ENCODE data around the gene CAMK1D. TPM values are rescaled to one million over a fixed set of nuclear protein-coding genes. Genes with fewer than 3 reads are reported as not detected.

The CAMK1D gene
- total and polyA plus RNA-seq, 2 of the 4 experiments (the other 2 are of a cell fraction) = 5.0 to 5.3 TPM

DNA sequence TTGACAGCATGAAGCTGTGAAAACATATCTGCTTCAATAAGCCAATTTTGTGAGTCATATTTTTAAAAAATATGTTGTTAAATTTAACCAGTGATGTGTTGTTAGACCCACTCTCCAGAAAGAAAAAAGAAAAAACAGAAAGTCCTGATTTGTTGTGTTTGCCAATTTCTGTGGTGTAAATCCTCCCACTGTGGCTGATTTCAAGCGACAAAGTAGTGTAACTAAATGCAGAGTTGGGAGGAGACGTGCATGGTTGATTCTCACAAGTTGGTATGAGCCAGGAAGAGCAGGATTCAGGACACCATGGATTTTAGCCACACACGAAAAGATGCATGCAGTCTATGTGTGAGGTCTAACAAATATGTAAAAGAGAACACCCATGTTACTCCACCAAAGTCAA, 513.1 kb downstream of the CAMK1D start:
- Histone ChIP-seq H4K91ac (ENCODE audit: insufficient read depth, low read depth, low read length) (no peak overlapping the region), H3K4ac (ENCODE audit: low read depth, low read length) (no peak overlapping the region), H3K4me2 (ENCODE audit: low read depth, low read length) (no peak overlapping the region), H2AK9ac (replicated peaks; ENCODE audit: low read depth, low read length, poor library complexity) (no peak overlapping the region), H3K23ac (ENCODE audit: low read depth, low read length) (no peak overlapping the region), H2BK20ac (ENCODE audit: low read depth, low read length) (no peak overlapping the region), H3K4me1 (ENCODE audit: control insufficient read depth, insufficient read depth, low read length) (no peaks in the 10 kb centered on the region), H3K4me3 (ENCODE audit: insufficient read depth, low read depth, low read length) (no peak overlapping the region), H4K8ac (ENCODE audit: low read depth in 2 of 2, low read length in 2 of 2) (no peak overlapping the region), H3K9ac (ENCODE audit: low read depth, low read length) (no peak overlapping the region), H3K27ac (ENCODE audit: insufficient read depth, low read length) (no peak overlapping the region), H3K18ac (ENCODE audit: low read depth, low read length) (no peak overlapping the region), H3K14ac (replicated peaks; ENCODE audit: low read depth, low read length) (no peak overlapping the region), H4K20me1 (ENCODE audit: insufficient read depth, low read length) (no peaks in the 10 kb centered on the region), H3K36me3 (ENCODE audit: control insufficient read depth, insufficient read depth, low read length) (no peaks in the 10 kb centered on the region), H2BK15ac (ENCODE audit: low read depth, low read length) (no peak overlapping the region), H2BK5ac (ENCODE audit: low read depth, low read length, poor library complexity, severe bottlenecking) (no peak overlapping the region), H3K9me3 (ENCODE audit: control insufficient read depth, insufficient read depth, low read length) (no peaks in the 10 kb centered on the region), H2AK5ac (ENCODE audit: low read depth, low read length) (no peak overlapping the region), H3K9me1 (ENCODE audit: insufficient read depth, low read length) (no peaks in the 10 kb centered on the region), H3K27me3 (ENCODE audit: control insufficient read depth, insufficient read depth, low read length) (peaks cover 9% of the 10 kb centered on the region; the same call in 1 of the 2 replicates), H3K79me1 (ENCODE audit: low read depth in 1 of 2, low read length in 2 of 2) (no peaks in the 10 kb centered on the region), H4K5ac (ENCODE audit: low read depth, low read length) (no peak overlapping the region), H2BK120ac (ENCODE audit: low read depth, low read length) (no peak overlapping the region), H3K56ac (ENCODE audit: extremely low read depth, insufficient read depth, low read length) (no peak overlapping the region), H2AFZ (replicated peaks; ENCODE audit: low read length, poor library complexity) (no peak overlapping the region)
- ATAC-seq (ENCODE audit: low read depth) (no peak), DNase-seq (no peak)
- POLR2A ChIA-PET (ENCODE audit: unreplicated experiment) = no interaction called here
- no peak for TF ChIP-seq BHLHE40 (IDR thresholded peaks at IDR 0.05; ENCODE audit: low read depth, low read length)
- no peak for TF ChIP-seq MAZ (IDR thresholded peaks at IDR 0.05; ENCODE audit: borderline replicate concordance, low read depth, low read length)
- no peak for TF ChIP-seq MXI1 (IDR thresholded peaks at IDR 0.05; ENCODE audit: borderline replicate concordance, low read depth, low read length)
- TF ChIP-seq, protein P1, sequence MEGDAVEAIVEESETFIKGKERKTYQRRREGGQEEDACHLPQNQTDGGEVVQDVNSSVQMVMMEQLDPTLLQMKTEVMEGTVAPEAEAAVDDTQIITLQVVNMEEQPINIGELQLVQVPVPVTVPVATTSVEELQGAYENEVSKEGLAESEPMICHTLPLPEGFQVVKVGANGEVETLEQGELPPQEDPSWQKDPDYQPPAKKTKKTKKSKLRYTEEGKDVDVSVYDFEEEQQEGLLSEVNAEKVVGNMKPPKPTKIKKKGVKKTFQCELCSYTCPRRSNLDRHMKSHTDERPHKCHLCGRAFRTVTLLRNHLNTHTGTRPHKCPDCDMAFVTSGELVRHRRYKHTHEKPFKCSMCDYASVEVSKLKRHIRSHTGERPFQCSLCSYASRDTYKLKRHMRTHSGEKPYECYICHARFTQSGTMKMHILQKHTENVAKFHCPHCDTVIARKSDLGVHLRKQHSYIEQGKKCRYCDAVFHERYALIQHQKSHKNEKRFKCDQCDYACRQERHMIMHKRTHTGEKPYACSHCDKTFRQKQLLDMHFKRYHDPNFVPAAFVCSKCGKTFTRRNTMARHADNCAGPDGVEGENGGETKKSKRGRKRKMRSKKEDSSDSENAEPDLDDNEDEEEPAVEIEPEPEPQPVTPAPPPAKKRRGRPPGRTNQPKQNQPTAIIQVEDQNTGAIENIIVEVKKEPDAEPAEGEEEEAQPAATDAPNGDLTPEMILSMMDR (conservative IDR thresholded peaks at IDR 0.05; ENCODE audit: low read depth, low read length) = no peak
- TF ChIP-seq SMC3 (IDR thresholded peaks at IDR 0.05; ENCODE audit: low read depth, low read length) = no peak
- no peak for TF ChIP-seq POLR2A (IDR thresholded peaks at IDR 0.05; ENCODE audit: low read depth, low read length)
- no peak for TF ChIP-seq CEBPB (IDR thresholded peaks at IDR 0.05; ENCODE audit: low read depth, low read length)
- no peak for TF ChIP-seq RCOR1 (IDR thresholded peaks at IDR 0.05; ENCODE audit: insufficient replicate concordance, low read length)
- TF ChIP-seq, protein P2, sequence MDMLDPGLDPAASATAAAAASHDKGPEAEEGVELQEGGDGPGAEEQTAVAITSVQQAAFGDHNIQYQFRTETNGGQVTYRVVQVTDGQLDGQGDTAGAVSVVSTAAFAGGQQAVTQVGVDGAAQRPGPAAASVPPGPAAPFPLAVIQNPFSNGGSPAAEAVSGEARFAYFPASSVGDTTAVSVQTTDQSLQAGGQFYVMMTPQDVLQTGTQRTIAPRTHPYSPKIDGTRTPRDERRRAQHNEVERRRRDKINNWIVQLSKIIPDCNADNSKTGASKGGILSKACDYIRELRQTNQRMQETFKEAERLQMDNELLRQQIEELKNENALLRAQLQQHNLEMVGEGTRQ (IDR thresholded peaks at IDR 0.05; ENCODE audit: low read depth, low read length) = no peak
- CTCF ChIA-PET = no interaction called here
- intact Hi-C loops (cut with micrococcal nuclease) (no loop called here), in situ Hi-C loops (cut with MboI; ENCODE audit: low sequenced_read_pairs) (no loop called here), dilution Hi-C loops (cut with HindIII; ENCODE audit: low sequenced_read_pairs, unreplicated experiment) (no loop called here)
- BruUV-seq (replicated peaks) = no TSS peak
- no CpG with 5 or more reads among the region's 3 CpGs for WGBS, 2 experiments (ENCODE audit: extremely low coverage in 2 of 2, insufficient read length in 1 of 2)

Measured in IMR-90 (cell line).